ENCODE results near the gene ZMIZ2.

- no peak for TF ChIP-seq CTCF (IDR thresholded peaks at IDR 0.05)
- no peak for TF ChIP-seq ZFX (IDR thresholded peaks at IDR 0.05; ENCODE audit: borderline replicate concordance)
Observed at GRCh38 chr7:44713141-44713540, 35.5 kb upstream of the ZMIZ2 start.
